H1 (cell line): Measurements from ENCODE around the gene CHPF. TPM values are rescaled to one million over a fixed set of nuclear protein-coding genes. Genes with fewer than 3 reads are reported as not detected.

ENCODE experiments used
- SIN3A ChIP-seq, 2 experiments: IDR thresholded peaks in 1 of 2; conservative IDR thresholded peaks in 1 of 2; 2 replicates each; pipeline ENCODE4 v1.6.1; 2011 to 2012; ENCODE audit warnings: low read length in 2 of 2, improper control_type of control experiment in 1 of 2, low read depth in 1 of 2, mild to moderate bottlenecking in 1 of 2
- polyA plus RNA-seq, 7 experiments: library from polyadenylated mRNA; depleted of rRNA in 3 of 7; stranded (reverse) in 5 of 7; unstranded in 2 of 7; fragments of >200 nt in 5 of 7; fragments of 200-250 nt in 2 of 7; gene quantifications; 1 replicate in 5 of 7; 2 replicates in 1 of 7; 4 replicates in 1 of 7; pipeline versions ENCODE4 v1.2.1 to v1.2.3, GENCODE V29; 2011 to 2013; ENCODE audit warnings: missing spikeins in 2 of 7, mixed read lengths in 2 of 7
- total RNA-seq: library from RNA; stranded (reverse); fragmentation: NEBNext Ultra II Directional; extraction: Animal tissue kit (Norgen Biotek cat#: 25700); gene quantifications from 2 replicates; pipeline ENCODE4 v1.2.1, GENCODE V29; 2021
- TF ChIP-seq, protein P1 (sequence below): fragments of 300-600 bp; sonication (generic); IDR thresholded peaks from 2 replicates; pipeline ENCODE4 v1.7.1; 2012; ENCODE audit warnings: low read length, moderate library complexity, mild to moderate bottlenecking, inconsistent platforms; ENCODE audit not compliant: insufficient replicate concordance

The CHPF gene
- total and polyA plus RNA-seq, 2 of the 8 experiments (the other 6 are each of a cell fraction or from before 2014, with no cell fraction given), result 62.9 to 67.3 TPM

DNA sequence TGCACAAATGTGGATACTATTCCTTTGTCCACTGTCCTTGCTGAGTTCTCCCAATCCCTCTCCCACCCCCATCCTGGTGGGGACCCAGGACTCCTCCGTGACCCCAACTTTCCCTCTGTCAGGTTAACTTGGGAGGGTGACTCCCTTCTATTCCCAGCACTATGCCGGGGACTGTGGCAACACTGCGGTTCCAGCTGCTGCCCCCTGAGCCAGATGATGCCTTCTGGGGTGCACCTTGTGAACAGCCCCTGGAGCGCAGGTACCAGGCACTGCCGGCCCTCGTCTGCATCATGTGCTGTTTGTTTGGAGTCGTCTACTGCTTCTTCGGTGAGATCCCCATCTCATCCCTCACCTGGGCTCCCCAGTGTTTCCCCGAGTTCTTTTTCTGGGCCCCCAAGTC, 958 bp upstream of the CHPF start (continued):
- TF ChIP-seq, protein P1, sequence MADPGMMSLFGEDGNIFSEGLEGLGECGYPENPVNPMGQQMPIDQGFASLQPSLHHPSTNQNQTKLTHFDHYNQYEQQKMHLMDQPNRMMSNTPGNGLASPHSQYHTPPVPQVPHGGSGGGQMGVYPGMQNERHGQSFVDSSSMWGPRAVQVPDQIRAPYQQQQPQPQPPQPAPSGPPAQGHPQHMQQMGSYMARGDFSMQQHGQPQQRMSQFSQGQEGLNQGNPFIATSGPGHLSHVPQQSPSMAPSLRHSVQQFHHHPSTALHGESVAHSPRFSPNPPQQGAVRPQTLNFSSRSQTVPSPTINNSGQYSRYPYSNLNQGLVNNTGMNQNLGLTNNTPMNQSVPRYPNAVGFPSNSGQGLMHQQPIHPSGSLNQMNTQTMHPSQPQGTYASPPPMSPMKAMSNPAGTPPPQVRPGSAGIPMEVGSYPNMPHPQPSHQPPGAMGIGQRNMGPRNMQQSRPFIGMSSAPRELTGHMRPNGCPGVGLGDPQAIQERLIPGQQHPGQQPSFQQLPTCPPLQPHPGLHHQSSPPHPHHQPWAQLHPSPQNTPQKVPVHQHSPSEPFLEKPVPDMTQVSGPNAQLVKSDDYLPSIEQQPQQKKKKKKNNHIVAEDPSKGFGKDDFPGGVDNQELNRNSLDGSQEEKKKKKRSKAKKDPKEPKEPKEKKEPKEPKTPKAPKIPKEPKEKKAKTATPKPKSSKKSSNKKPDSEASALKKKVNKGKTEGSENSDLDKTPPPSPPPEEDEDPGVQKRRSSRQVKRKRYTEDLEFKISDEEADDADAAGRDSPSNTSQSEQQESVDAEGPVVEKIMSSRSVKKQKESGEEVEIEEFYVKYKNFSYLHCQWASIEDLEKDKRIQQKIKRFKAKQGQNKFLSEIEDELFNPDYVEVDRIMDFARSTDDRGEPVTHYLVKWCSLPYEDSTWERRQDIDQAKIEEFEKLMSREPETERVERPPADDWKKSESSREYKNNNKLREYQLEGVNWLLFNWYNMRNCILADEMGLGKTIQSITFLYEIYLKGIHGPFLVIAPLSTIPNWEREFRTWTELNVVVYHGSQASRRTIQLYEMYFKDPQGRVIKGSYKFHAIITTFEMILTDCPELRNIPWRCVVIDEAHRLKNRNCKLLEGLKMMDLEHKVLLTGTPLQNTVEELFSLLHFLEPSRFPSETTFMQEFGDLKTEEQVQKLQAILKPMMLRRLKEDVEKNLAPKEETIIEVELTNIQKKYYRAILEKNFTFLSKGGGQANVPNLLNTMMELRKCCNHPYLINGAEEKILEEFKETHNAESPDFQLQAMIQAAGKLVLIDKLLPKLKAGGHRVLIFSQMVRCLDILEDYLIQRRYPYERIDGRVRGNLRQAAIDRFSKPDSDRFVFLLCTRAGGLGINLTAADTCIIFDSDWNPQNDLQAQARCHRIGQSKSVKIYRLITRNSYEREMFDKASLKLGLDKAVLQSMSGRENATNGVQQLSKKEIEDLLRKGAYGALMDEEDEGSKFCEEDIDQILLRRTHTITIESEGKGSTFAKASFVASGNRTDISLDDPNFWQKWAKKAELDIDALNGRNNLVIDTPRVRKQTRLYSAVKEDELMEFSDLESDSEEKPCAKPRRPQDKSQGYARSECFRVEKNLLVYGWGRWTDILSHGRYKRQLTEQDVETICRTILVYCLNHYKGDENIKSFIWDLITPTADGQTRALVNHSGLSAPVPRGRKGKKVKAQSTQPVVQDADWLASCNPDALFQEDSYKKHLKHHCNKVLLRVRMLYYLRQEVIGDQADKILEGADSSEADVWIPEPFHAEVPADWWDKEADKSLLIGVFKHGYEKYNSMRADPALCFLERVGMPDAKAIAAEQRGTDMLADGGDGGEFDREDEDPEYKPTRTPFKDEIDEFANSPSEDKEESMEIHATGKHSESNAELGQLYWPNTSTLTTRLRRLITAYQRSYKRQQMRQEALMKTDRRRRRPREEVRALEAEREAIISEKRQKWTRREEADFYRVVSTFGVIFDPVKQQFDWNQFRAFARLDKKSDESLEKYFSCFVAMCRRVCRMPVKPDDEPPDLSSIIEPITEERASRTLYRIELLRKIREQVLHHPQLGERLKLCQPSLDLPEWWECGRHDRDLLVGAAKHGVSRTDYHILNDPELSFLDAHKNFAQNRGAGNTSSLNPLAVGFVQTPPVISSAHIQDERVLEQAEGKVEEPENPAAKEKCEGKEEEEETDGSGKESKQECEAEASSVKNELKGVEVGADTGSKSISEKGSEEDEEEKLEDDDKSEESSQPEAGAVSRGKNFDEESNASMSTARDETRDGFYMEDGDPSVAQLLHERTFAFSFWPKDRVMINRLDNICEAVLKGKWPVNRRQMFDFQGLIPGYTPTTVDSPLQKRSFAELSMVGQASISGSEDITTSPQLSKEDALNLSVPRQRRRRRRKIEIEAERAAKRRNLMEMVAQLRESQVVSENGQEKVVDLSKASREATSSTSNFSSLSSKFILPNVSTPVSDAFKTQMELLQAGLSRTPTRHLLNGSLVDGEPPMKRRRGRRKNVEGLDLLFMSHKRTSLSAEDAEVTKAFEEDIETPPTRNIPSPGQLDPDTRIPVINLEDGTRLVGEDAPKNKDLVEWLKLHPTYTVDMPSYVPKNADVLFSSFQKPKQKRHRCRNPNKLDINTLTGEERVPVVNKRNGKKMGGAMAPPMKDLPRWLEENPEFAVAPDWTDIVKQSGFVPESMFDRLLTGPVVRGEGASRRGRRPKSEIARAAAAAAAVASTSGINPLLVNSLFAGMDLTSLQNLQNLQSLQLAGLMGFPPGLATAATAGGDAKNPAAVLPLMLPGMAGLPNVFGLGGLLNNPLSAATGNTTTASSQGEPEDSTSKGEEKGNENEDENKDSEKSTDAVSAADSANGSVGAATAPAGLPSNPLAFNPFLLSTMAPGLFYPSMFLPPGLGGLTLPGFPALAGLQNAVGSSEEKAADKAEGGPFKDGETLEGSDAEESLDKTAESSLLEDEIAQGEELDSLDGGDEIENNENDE, result no peak
- TF ChIP-seq SIN3A (conservative IDR thresholded peaks at IDR 0.05 in 1 of 2, IDR thresholded peaks at IDR 0.05 in 1 of 2; ENCODE audit: low read depth in 1 of 2, low read length in 2 of 2), result no peak
- TF ChIP-seq, all 59 proteins: peak for 0
